Measurements from ENCODE around the gene SCARB1. TPM values are rescaled to one million over a fixed set of nuclear protein-coding genes. Genes with fewer than 3 reads are reported as not detected.

Gene SCARB1
- total RNA-seq, 1 donor from 2014 or later = 25.8 TPM

- H3K4me3 Mint-ChIP-seq (ENCODE audit: low read depth) = no peak overlapping the region
- no peak overlapping the region for H3K27ac Mint-ChIP-seq
- peaks cover 7% of the 10 kb centered on the region for H3K27me3 Mint-ChIP-seq (ENCODE audit: low read depth)
- DNase-seq (ENCODE audit: low spot score) = no peak
- H3K36me3 Mint-ChIP-seq (ENCODE audit: low read depth) = no peaks in the 10 kb centered on the region
- peaks cover 3% of the 10 kb centered on the region for H3K4me1 Mint-ChIP-seq (ENCODE audit: low read depth)
- intact Hi-C loops (cut with micrococcal nuclease) = no loop called here
- H3K9me3 Mint-ChIP-seq = no peaks in the 10 kb centered on the region
These were observed 13.8 kb upstream of the SCARB1 start for GRCh38 chr12:124877423-124877822.

- no peaks in the 10 kb centered on the region for H3K4me1 Mint-ChIP-seq (ENCODE audit: low read depth)
- no peak overlapping the region for H3K27ac Mint-ChIP-seq
- H3K9me3 Mint-ChIP-seq = no peaks in the 10 kb centered on the region
- no peak overlapping the region for H3K4me3 Mint-ChIP-seq (ENCODE audit: low read depth)
- DNase-seq (ENCODE audit: low spot score) = no peak
- H3K36me3 Mint-ChIP-seq (ENCODE audit: low read depth) = no peaks in the 10 kb centered on the region
- peaks cover 5% of the 10 kb centered on the region for H3K27me3 Mint-ChIP-seq (ENCODE audit: low read depth)
- intact Hi-C loops (cut with micrococcal nuclease) = no loop called here
These were observed 12.5 kb upstream of the SCARB1 start for GRCh38 chr12:124876171-124876570.

GRCh38 chr12:124875803-124876132, 12.1 kb upstream of the SCARB1 start:
- Mint-ChIP-seq H3K9me3 (no peaks in the 10 kb centered on the region), H3K4me3 (ENCODE audit: low read depth) (no peak overlapping the region), H3K36me3 (ENCODE audit: low read depth) (no peaks in the 10 kb centered on the region), H3K4me1 (ENCODE audit: low read depth) (no peaks in the 10 kb centered on the region), H3K27ac (no peak overlapping the region), H3K27me3 (ENCODE audit: low read depth) (peaks cover 5% of the 10 kb centered on the region)
- DNase-seq (ENCODE audit: low spot score) = no peak
- intact Hi-C loops (cut with micrococcal nuclease) = no loop called here

- H3K4me1 Mint-ChIP-seq (ENCODE audit: low read depth) = no peaks in the 10 kb centered on the region
- H3K9me3 Mint-ChIP-seq = no peaks in the 10 kb centered on the region
- intact Hi-C loops (cut with micrococcal nuclease) = no loop called here
- H3K4me3 Mint-ChIP-seq (ENCODE audit: low read depth) = no peak overlapping the region
- no peak overlapping the region for H3K27ac Mint-ChIP-seq
- DNase-seq (ENCODE audit: low spot score) = no peak
- no peaks in the 10 kb centered on the region for H3K36me3 Mint-ChIP-seq (ENCODE audit: low read depth)
- peaks cover 5% of the 10 kb centered on the region for H3K27me3 Mint-ChIP-seq (ENCODE audit: low read depth)
These were observed 11.5 kb upstream of the SCARB1 start for GRCh38 chr12:124874988-124875802.

GRCh38 chr12:124874188-124874587, 10.5 kb upstream of the SCARB1 start:
- Mint-ChIP-seq H3K4me3 (ENCODE audit: low read depth) (no peak overlapping the region), H3K4me1 (ENCODE audit: low read depth) (no peaks in the 10 kb centered on the region), H3K27me3 (ENCODE audit: low read depth) (peaks cover 7% of the 10 kb centered on the region), H3K9me3 (no peaks in the 10 kb centered on the region), H3K27ac (no peak overlapping the region), H3K36me3 (ENCODE audit: low read depth) (no peaks in the 10 kb centered on the region)
- DNase-seq (ENCODE audit: low spot score) = no peak
- intact Hi-C loops (cut with micrococcal nuclease) = no loop called here

GRCh38 chr12:124872068-124872719, 8.5 kb upstream of the SCARB1 start:
- no peaks in the 10 kb centered on the region for H3K36me3 Mint-ChIP-seq (ENCODE audit: low read depth)
- no peaks in the 10 kb centered on the region for H3K9me3 Mint-ChIP-seq
- intact Hi-C loops (cut with micrococcal nuclease) = no loop called here
- DNase-seq (ENCODE audit: low spot score) = no peak
- H3K4me3 Mint-ChIP-seq (ENCODE audit: low read depth) = no peak overlapping the region
- peaks cover 8% of the 10 kb centered on the region for H3K27me3 Mint-ChIP-seq (ENCODE audit: low read depth)
- H3K4me1 Mint-ChIP-seq (ENCODE audit: low read depth) = no peaks in the 10 kb centered on the region
- no peak overlapping the region for H3K27ac Mint-ChIP-seq

GRCh38 chr12:124871297-124871696, 7.6 kb upstream of the SCARB1 start:
- Mint-ChIP-seq H3K9me3 (no peaks in the 10 kb centered on the region), H3K36me3 (ENCODE audit: low read depth) (no peaks in the 10 kb centered on the region), H3K4me1 (ENCODE audit: low read depth) (no peaks in the 10 kb centered on the region), H3K27me3 (ENCODE audit: low read depth) (peaks cover 8% of the 10 kb centered on the region), H3K4me3 (ENCODE audit: low read depth) (no peak overlapping the region), H3K27ac (no peak overlapping the region)
- no peak for DNase-seq (ENCODE audit: low spot score)
- intact Hi-C loops (cut with micrococcal nuclease) = no loop called here

- Mint-ChIP-seq H3K4me1 (ENCODE audit: low read depth) (no peaks in the 10 kb centered on the region), H3K4me3 (ENCODE audit: low read depth) (no peak overlapping the region), H3K9me3 (no peaks in the 10 kb centered on the region), H3K27me3 (ENCODE audit: low read depth) (peaks cover 6% of the 10 kb centered on the region), H3K36me3 (ENCODE audit: low read depth) (no peaks in the 10 kb centered on the region), H3K27ac (no peak overlapping the region)
- DNase-seq (ENCODE audit: low spot score) = no peak
- intact Hi-C loops (cut with micrococcal nuclease) = no loop called here
These were observed 6.9 kb upstream of the SCARB1 start for GRCh38 chr12:124870515-124870914.

GRCh38 chr12:124869059-124869665, 5.5 kb upstream of the SCARB1 start:
- Mint-ChIP-seq H3K4me3 (ENCODE audit: low read depth) (no peak overlapping the region), H3K27me3 (ENCODE audit: low read depth) (peaks cover 6% of the 10 kb centered on the region), H3K4me1 (ENCODE audit: low read depth) (peaks cover 3% of the 10 kb centered on the region), H3K27ac (no peak overlapping the region), H3K36me3 (ENCODE audit: low read depth) (no peaks in the 10 kb centered on the region), H3K9me3 (no peaks in the 10 kb centered on the region)
- DNase-seq (ENCODE audit: low spot score) = no peak
- intact Hi-C loops (cut with micrococcal nuclease) = no loop called here

- Mint-ChIP-seq H3K9me3 (no peaks in the 10 kb centered on the region), H3K4me3 (ENCODE audit: low read depth) (no peak overlapping the region), H3K4me1 (ENCODE audit: low read depth) (peaks cover 6% of the 10 kb centered on the region), H3K36me3 (ENCODE audit: low read depth) (no peaks in the 10 kb centered on the region), H3K27me3 (ENCODE audit: low read depth) (peaks cover 6% of the 10 kb centered on the region), H3K27ac (no peak overlapping the region)
- no peak for DNase-seq (ENCODE audit: low spot score)
- intact Hi-C loops (cut with micrococcal nuclease) = no loop called here
These were observed 4.8 kb upstream of the SCARB1 start for GRCh38 chr12:124868252-124869058.

GRCh38 chr12:124867401-124867930, 3.8 kb upstream of the SCARB1 start:
- DNase-seq (ENCODE audit: low spot score) = no peak
- H3K27me3 Mint-ChIP-seq (ENCODE audit: low read depth) = peaks cover 6% of the 10 kb centered on the region
- H3K27ac Mint-ChIP-seq = no peak overlapping the region
- no peaks in the 10 kb centered on the region for H3K36me3 Mint-ChIP-seq (ENCODE audit: low read depth)
- intact Hi-C loops (cut with micrococcal nuclease) = no loop called here
- no peak overlapping the region for H3K4me3 Mint-ChIP-seq (ENCODE audit: low read depth)
- peaks cover 11% of the 10 kb centered on the region for H3K4me1 Mint-ChIP-seq (ENCODE audit: low read depth)
- no peaks in the 10 kb centered on the region for H3K9me3 Mint-ChIP-seq

GRCh38 chr12:124866883-124867400, 3.3 kb upstream of the SCARB1 start:
- intact Hi-C loops (cut with micrococcal nuclease) = no loop called here
- no peaks in the 10 kb centered on the region for H3K36me3 Mint-ChIP-seq (ENCODE audit: low read depth)

More at GRCh38 chr12:124866883-124867400, 3.3 kb upstream of the SCARB1 start:
- H3K4me1 Mint-ChIP-seq (ENCODE audit: low read depth) = peaks cover 16% of the 10 kb centered on the region
- no peaks in the 10 kb centered on the region for H3K9me3 Mint-ChIP-seq
- no peak for DNase-seq (ENCODE audit: low spot score)
- peaks cover 6% of the 10 kb centered on the region for H3K27me3 Mint-ChIP-seq (ENCODE audit: low read depth)
- no peak overlapping the region for H3K4me3 Mint-ChIP-seq (ENCODE audit: low read depth)
- no peak overlapping the region for H3K27ac Mint-ChIP-seq
